B cell (primary cell): ENCODE measurements around the gene ZNF570.

Experiments
- EZH2 ChIP-seq: IDR thresholded peaks from 2 replicates; pipeline ENCODE4 v1.6.1; 2012; ENCODE audit warnings: borderline replicate concordance, low read depth, mild to moderate bottlenecking, moderate library complexity, low read length; ENCODE audit not compliant: insufficient read depth, poor library complexity, severe bottlenecking
- TF ChIP-seq, protein P1 (sequence below): fragments of 200-600 bp; IDR thresholded peaks from one replicate; pipeline ENCODE4 v1.8.0; 2022; ENCODE audit warnings: antibody characterized with exemption, mild to moderate bottlenecking

- TF ChIP-seq, protein P1, sequence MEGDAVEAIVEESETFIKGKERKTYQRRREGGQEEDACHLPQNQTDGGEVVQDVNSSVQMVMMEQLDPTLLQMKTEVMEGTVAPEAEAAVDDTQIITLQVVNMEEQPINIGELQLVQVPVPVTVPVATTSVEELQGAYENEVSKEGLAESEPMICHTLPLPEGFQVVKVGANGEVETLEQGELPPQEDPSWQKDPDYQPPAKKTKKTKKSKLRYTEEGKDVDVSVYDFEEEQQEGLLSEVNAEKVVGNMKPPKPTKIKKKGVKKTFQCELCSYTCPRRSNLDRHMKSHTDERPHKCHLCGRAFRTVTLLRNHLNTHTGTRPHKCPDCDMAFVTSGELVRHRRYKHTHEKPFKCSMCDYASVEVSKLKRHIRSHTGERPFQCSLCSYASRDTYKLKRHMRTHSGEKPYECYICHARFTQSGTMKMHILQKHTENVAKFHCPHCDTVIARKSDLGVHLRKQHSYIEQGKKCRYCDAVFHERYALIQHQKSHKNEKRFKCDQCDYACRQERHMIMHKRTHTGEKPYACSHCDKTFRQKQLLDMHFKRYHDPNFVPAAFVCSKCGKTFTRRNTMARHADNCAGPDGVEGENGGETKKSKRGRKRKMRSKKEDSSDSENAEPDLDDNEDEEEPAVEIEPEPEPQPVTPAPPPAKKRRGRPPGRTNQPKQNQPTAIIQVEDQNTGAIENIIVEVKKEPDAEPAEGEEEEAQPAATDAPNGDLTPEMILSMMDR = no peak
- no peak for TF ChIP-seq EZH2
Measured at GRCh38 chr19:37506387-37507166, 37.4 kb downstream of the ZNF570 start, which contains the start of gene ZNF793.
